OCI-LY1 (cell line): Measurements from ENCODE around the gene MED27.

Source experiments
- CTCF ChIP-seq: fragments of 200-600 bp; sonication (generic), shearing (Covaris generic); IDR thresholded peaks from 2 replicates; pipeline ENCODE4 v1.5.1; 2017; ENCODE audit warnings: mild to moderate bottlenecking, antibody characterized with exemption, low read length, moderate library complexity, mixed read lengths
- EZH2 ChIP-seq: fragments of 200-600 bp; sonication (generic), shearing (Covaris generic); IDR thresholded peaks from 2 replicates; pipeline ENCODE4 v1.8.0; 2017; ENCODE audit warnings: borderline replicate concordance, mixed run types, mild to moderate bottlenecking, antibody characterized with exemption, low read length, moderate library complexity, mixed read lengths

- no peak for TF ChIP-seq CTCF
- TF ChIP-seq EZH2: no peak
Observed at GRCh38 chr9:131813116-131813515, 266.6 kb downstream of the MED27 start.
